LNCAP (cell line): Measurements from ENCODE around the gene YWHAB.

Experiments
- TF ChIP-seq, protein P1 (sequence below): fragments of 450-650 bp; IDR thresholded peaks from 2 replicates; pipeline ENCODE4 v1.5.1; 2017; ENCODE audit warnings: mild to moderate bottlenecking

YWHAB gene

GRCh38 chr20:44938637-44939036, 53.1 kb downstream of the YWHAB start:
- TF ChIP-seq, protein P1, sequence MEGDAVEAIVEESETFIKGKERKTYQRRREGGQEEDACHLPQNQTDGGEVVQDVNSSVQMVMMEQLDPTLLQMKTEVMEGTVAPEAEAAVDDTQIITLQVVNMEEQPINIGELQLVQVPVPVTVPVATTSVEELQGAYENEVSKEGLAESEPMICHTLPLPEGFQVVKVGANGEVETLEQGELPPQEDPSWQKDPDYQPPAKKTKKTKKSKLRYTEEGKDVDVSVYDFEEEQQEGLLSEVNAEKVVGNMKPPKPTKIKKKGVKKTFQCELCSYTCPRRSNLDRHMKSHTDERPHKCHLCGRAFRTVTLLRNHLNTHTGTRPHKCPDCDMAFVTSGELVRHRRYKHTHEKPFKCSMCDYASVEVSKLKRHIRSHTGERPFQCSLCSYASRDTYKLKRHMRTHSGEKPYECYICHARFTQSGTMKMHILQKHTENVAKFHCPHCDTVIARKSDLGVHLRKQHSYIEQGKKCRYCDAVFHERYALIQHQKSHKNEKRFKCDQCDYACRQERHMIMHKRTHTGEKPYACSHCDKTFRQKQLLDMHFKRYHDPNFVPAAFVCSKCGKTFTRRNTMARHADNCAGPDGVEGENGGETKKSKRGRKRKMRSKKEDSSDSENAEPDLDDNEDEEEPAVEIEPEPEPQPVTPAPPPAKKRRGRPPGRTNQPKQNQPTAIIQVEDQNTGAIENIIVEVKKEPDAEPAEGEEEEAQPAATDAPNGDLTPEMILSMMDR, result no peak

DNA sequence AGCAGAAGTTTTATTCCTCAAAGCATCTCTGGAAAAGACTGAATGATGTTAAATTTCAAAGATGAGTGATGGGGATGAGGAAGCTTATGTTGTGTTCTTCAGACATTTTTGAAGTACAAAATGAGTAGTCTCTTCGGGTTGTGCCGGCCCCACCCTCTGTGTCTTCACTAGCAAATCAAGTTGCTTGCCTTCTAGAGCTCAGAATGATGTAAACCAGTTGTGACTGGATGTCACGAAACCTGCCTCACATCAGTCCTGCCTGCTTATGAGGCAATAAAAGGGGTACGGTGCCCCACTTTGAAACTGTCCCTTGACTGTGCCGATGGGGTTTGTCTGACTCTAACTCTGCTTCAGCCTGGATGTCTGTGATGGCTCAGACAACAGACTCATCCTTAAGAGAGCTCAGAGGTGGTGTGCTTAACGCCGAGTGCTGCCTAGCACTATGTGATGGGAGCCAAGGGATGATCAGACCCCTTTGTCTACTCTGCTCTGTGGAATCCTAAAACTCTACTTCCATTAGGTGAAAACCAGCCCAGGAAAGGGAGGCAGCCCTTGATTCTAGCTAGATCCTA, 55.7 kb downstream of the YWHAB start:
- TF ChIP-seq, protein P1, result no peak

GRCh38 chr20:44942264-44942973, 56.9 kb downstream of the YWHAB start:
- TF ChIP-seq, protein P1, result no peak

- TF ChIP-seq, protein P1, result no peak
Measured at GRCh38 chr20:44943828-44944227, 58.3 kb downstream of the YWHAB start.

- TF ChIP-seq, protein P1, result no peak
Measured at GRCh38 chr20:44945261-44945660, 59.8 kb downstream of the YWHAB start.

DNA sequence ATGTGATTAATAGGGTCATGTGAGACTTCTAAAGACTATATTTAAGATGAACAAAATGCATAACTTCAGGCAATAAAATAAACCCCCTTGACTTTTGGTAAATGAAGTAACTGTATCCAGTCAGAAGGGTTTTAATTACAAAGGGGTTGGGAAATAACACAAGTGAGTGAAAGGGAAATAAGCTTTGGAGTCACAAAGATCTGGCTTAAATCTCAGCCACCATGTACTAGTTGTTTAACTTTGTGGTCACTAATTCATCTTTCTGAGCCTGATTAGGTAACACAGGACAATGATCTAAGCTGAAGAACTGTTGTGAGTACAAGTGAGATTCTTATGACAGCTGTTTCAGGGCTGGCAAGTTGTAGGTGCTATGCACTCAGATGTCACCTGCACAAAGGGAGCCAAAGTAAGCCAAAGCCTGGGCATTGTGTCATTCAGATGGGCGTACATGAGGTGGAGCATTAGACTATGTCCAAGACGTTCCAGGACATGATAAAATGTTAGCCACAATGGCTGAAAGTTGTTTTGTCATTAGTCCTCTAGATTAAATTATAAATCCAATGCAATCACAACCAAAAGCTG, 60.9 kb downstream of the YWHAB start:
- TF ChIP-seq, protein P1, result no peak

DNA sequence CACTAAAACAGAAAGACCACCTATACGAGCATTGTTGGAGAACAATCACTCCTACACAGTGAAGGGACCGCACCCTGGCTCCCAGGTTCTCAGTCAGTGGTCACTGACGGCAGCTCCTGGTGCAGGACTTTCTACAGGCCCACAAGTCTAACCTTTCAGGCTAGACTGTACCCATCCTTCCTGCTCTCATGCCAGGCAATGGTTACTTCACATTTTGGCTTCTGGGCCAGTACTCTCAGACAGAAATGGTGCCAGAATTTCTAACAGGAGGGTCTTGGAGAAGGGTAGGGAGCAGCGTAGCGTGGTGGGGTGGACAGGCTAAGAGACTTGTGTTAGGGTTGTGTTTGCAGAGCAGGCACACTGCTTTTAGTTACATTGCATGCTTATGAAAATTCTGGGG, 62.6 kb downstream of the YWHAB start:
- TF ChIP-seq, protein P1, result no peak
